GM10248 (cell line): Measurements from ENCODE around the gene RMRP.

ENCODE experiments used
- CTCF ChIA-PET: fragments of 300-600 bp; sonication (Branson Sonifier 250); formaldehyde crosslinking; extraction: SDS; loops from one replicate; lab custom pipeline; 2021; ENCODE audit warnings: antibody characterized with exemption; lab: Yijun Ruan, JAX
- POLR2A ChIA-PET: fragments of 350-650 bp; sonication (Branson Sonifier 250); formaldehyde crosslinking; extraction: SDS; loops from one replicate; lab custom pipeline; 2020; ENCODE audit warnings: antibody characterized with exemption; lab: Yijun Ruan, JAX
- DNase-seq: peaks from one replicate; pipeline ENCODE4 v3.0.0; 2012; ENCODE audit errors: extremely low spot score
- CTCF ChIP-seq: IDR thresholded peaks from 2 replicates; pipeline ENCODE4 v1.5.1; 2012; ENCODE audit warnings: mild to moderate bottlenecking, low read depth; ENCODE audit errors: extremely low read depth, missing control alignments, control extremely low read depth

The RMRP gene

GRCh38 chr9:35691757-35692301, 34.0 kb upstream of the RMRP start:
- TF ChIP-seq CTCF, result no peak
- ChIA-PET POLR2A (interaction anchor here (0.6 to 1.4 kb wide), 2 partner anchors 75 to 1714 kb away, joined by 3 read pairs; no protein-coding TSS in a partner anchor), CTCF (interaction anchor here (0.9 to 2.5 kb wide), 5 partner anchors 8 to 88 kb away, joined by 3 to 12 read pairs (median 4); partner anchors contain the start of gene ARHGEF39)
- no peak for DNase-seq

GRCh38 chr9:35691334-35691650, 33.5 kb upstream of the RMRP start:
- TF ChIP-seq CTCF, result no peak
- no peak for DNase-seq
- ChIA-PET CTCF (interaction anchor here (1.1 to 2.5 kb wide), 5 partner anchors 26 to 88 kb away, joined by 3 to 12 read pairs (median 4); partner anchors contain the start of gene ARHGEF39), POLR2A (interaction anchor here (1.1 to 1.4 kb wide), 3 partner anchors 16 to 75 kb away, joined by 3 read pairs; partner anchors contain the start of genes CCDC107 and RMRP)

- DNase-seq, result peak; percentile 59
- CTCF ChIA-PET, result interaction anchor here (1.0 to 2.5 kb wide), 7 partner anchors 19 to 87 kb away, joined by 3 to 12 read pairs (median 4); partner anchors contain the start of gene ARHGEF39
- TF ChIP-seq CTCF, result no peak
- POLR2A ChIA-PET, result interaction anchor here (0.9 to 1.4 kb wide), 4 partner anchors 15 to 74 kb away, joined by 3 read pairs; partner anchors contain the start of genes CCDC107 and RMRP
These were observed 33.0 kb upstream of the RMRP start for GRCh38 chr9:35690614-35691333.

GRCh38 chr9:35690294-35690613, 32.4 kb upstream of the RMRP start:
- DNase-seq, result peak; percentile 55
- ChIA-PET CTCF (interaction anchor here (1.0 to 2.5 kb wide), 6 partner anchors 18 to 87 kb away, joined by 3 to 12 read pairs (median 4); partner anchors contain the start of gene ARHGEF39), POLR2A (interaction anchor here (0.9 to 1.4 kb wide), 3 partner anchors 15 to 38 kb away, joined by 3 read pairs; partner anchors contain the start of genes CCDC107 and RMRP)
- no peak for TF ChIP-seq CTCF

- ChIA-PET POLR2A (interaction anchor here (0.9 kb wide), 1 partner anchor 38 kb away, joined by 3 read pairs; no protein-coding TSS in a partner anchor), CTCF (interaction anchor here (1.0 to 2.5 kb wide), 7 partner anchors 14 to 79 kb away, joined by 3 to 12 read pairs (median 5); partner anchors contain the start of gene ARHGEF39)
- no peak for TF ChIP-seq CTCF
- DNase-seq, result no peak
These were observed 31.9 kb upstream of the RMRP start, which contains the start of gene TPM2 for GRCh38 chr9:35689542-35690293. TSS of gene TPM2 (minus strand) at chr9:35689925. CDS start at chr9:35689817, 108 bp downstream.
